ENCODE results near the gene SLC26A11.

SLC26A11 gene

GRCh38 chr17:80289616-80290015, 69.4 kb downstream of the SLC26A11 start:
- TF ChIP-seq POLR2AphosphoS5 (IDR thresholded peaks at IDR 0.05; ENCODE audit: low read depth), result peak; percentile 49; the same call in 1 of the 2 replicates
- no peak for TF ChIP-seq CTCF (IDR thresholded peaks at IDR 0.05; ENCODE audit: insufficient read depth, low read length)
- no peak for TF ChIP-seq GABPA (IDR thresholded peaks at IDR 0.05; ENCODE audit: low read depth)
- peak; percentile 44; the same call in 1 of the 2 replicates for TF ChIP-seq SPI1 (IDR thresholded peaks at IDR 0.05; ENCODE audit: borderline replicate concordance, low read depth)
- no peak overlapping the region for H3K4me3 ChIP-seq (replicated peaks; ENCODE audit: insufficient read depth, low read length)
- peak in 1 of 2 experiments; percentile 58 for DNase-seq (ENCODE audit: low read depth in 1 of 2, low spot score in 1 of 2)
- peak overlapping the region; percentile 31 for H3K27ac ChIP-seq (replicated peaks)
- no peaks in the 10 kb centered on the region for H3K27me3 ChIP-seq (ENCODE audit: insufficient read depth, poor library complexity, severe bottlenecking)

GRCh38 chr17:80290156-80290555, 69.9 kb downstream of the SLC26A11 start:
- no peak for TF ChIP-seq REST (IDR thresholded peaks at IDR 0.05; ENCODE audit: insufficient replicate concordance, low read depth)
- TF ChIP-seq CTCF (IDR thresholded peaks at IDR 0.05; ENCODE audit: insufficient read depth, low read length), result no peak
- TF ChIP-seq SPI1 (IDR thresholded peaks at IDR 0.05; ENCODE audit: borderline replicate concordance, low read depth), result no peak
- TF ChIP-seq POLR2AphosphoS5 (IDR thresholded peaks at IDR 0.05; ENCODE audit: low read depth), result no peak
- no peak for TF ChIP-seq GABPA (IDR thresholded peaks at IDR 0.05; ENCODE audit: low read depth)
- no peak overlapping the region for H3K4me3 ChIP-seq (replicated peaks; ENCODE audit: insufficient read depth, low read length)
- no peaks in the 10 kb centered on the region for H3K27me3 ChIP-seq (ENCODE audit: insufficient read depth, poor library complexity, severe bottlenecking)
- peak overlapping the region; percentile 31 for H3K27ac ChIP-seq (replicated peaks)
- no peak for DNase-seq (ENCODE audit: low read depth in 1 of 2, low spot score in 1 of 2)

- DNase-seq (ENCODE audit: low read depth in 1 of 2, low spot score in 1 of 2), result no peak
These were observed 71.0 kb downstream of the SLC26A11 start for GRCh38 chr17:80291260-80291659.

More at GRCh38 chr17:80291260-80291659, 71.0 kb downstream of the SLC26A11 start:
- no peak overlapping the region for H3K4me3 ChIP-seq (replicated peaks; ENCODE audit: insufficient read depth, low read length)
- H3K27ac ChIP-seq (replicated peaks), result no peak overlapping the region
- no peaks in the 10 kb centered on the region for H3K27me3 ChIP-seq (ENCODE audit: insufficient read depth, poor library complexity, severe bottlenecking)
- no peak for TF ChIP-seq REST (IDR thresholded peaks at IDR 0.05; ENCODE audit: insufficient replicate concordance, low read depth)
- TF ChIP-seq SPI1 (IDR thresholded peaks at IDR 0.05; ENCODE audit: borderline replicate concordance, low read depth), result no peak
